HEK293T (cell line): ENCODE results near the gene DPPA3.
"Not testable (repeated sequence)": the region's sequence is repeated elsewhere in the genome, so short reads cannot be mapped to it uniquely, and the experiment has no call there.

Experiments used
- CTCF ChIA-PET: fragments of 350-600 bp; formaldehyde crosslinking; extraction: SDS; loops from one replicate; lab custom pipeline; 2021; ENCODE audit warnings: antibody characterized with exemption, inconsistent platforms; lab: Yijun Ruan, JAX
- POLR2A ChIA-PET: fragments of 350-600 bp; formaldehyde crosslinking; extraction: SDS; loops from one replicate; lab custom pipeline; 2020; ENCODE audit warnings: antibody characterized with exemption, inconsistent platforms; lab: Yijun Ruan, JAX
- DNase-seq: peaks from one replicate; pipeline ENCODE4 v3.0.0; 2012; ENCODE audit warnings: mixed read lengths; ENCODE audit errors: extremely low spot score
- ARNT ChIP-seq: fragments of 450-650 bp; IDR thresholded peaks from 2 replicates; pipeline ENCODE4 v1.6.1; 2017; ENCODE audit warnings: mild to moderate bottlenecking
- BHLHE40 ChIP-seq: fragments of 450-650 bp; IDR thresholded peaks from 2 replicates; pipeline ENCODE4 v1.6.1; 2016; ENCODE audit warnings: mild to moderate bottlenecking, moderate library complexity, borderline replicate concordance
- ELF4 ChIP-seq: fragments of 450-650 bp; IDR thresholded peaks from 2 replicates; pipeline ENCODE4 v1.6.1; 2017; ENCODE audit warnings: antibody characterized with exemption
- FOXA1 ChIP-seq: fragments of 450-650 bp; IDR thresholded peaks from 2 replicates; pipeline ENCODE4 v1.6.1; 2016; ENCODE audit warnings: mild to moderate bottlenecking
- FOXK2 ChIP-seq: fragments of 450-650 bp; IDR thresholded peaks from 2 replicates; pipeline ENCODE4 v1.6.1; 2016; ENCODE audit warnings: mild to moderate bottlenecking
- FOXM1 ChIP-seq: fragments of 450-650 bp; IDR thresholded peaks from 2 replicates; pipeline ENCODE4 v1.6.1; 2017; ENCODE audit warnings: mild to moderate bottlenecking, borderline replicate concordance
- L3MBTL2 ChIP-seq: fragments of 450-650 bp; conservative IDR thresholded peaks from 2 replicates; pipeline ENCODE4 v1.6.1; 2016; ENCODE audit warnings: mild to moderate bottlenecking
- LEF1 ChIP-seq: fragments of 450-650 bp; IDR thresholded peaks from 2 replicates; pipeline ENCODE4 v1.6.1; 2017; ENCODE audit warnings: mild to moderate bottlenecking, borderline replicate concordance
- NFRKB ChIP-seq: fragments of 450-650 bp; IDR thresholded peaks from 2 replicates; pipeline ENCODE4 v1.6.1; 2016; ENCODE audit warnings: mild to moderate bottlenecking, moderate library complexity
- SP1 ChIP-seq: fragments of 450-650 bp; IDR thresholded peaks from 2 replicates; pipeline ENCODE4 v1.6.1; 2017
- SUZ12 ChIP-seq: fragments of 450-650 bp; IDR thresholded peaks from 2 replicates; pipeline ENCODE4 v1.6.1; 2016; ENCODE audit warnings: mild to moderate bottlenecking
- TARDBP ChIP-seq: fragments of 450-650 bp; IDR thresholded peaks from 2 replicates; pipeline ENCODE4 v1.6.1; 2016
- ZNF384 ChIP-seq: fragments of 450-650 bp; IDR thresholded peaks from 2 replicates; pipeline ENCODE4 v1.6.1; 2016
- TF ChIP-seq, protein P1 (sequence below): fragments of 450-650 bp; IDR thresholded peaks from 2 replicates; pipeline ENCODE4 v1.6.1; 2016

Gene DPPA3

DNA sequence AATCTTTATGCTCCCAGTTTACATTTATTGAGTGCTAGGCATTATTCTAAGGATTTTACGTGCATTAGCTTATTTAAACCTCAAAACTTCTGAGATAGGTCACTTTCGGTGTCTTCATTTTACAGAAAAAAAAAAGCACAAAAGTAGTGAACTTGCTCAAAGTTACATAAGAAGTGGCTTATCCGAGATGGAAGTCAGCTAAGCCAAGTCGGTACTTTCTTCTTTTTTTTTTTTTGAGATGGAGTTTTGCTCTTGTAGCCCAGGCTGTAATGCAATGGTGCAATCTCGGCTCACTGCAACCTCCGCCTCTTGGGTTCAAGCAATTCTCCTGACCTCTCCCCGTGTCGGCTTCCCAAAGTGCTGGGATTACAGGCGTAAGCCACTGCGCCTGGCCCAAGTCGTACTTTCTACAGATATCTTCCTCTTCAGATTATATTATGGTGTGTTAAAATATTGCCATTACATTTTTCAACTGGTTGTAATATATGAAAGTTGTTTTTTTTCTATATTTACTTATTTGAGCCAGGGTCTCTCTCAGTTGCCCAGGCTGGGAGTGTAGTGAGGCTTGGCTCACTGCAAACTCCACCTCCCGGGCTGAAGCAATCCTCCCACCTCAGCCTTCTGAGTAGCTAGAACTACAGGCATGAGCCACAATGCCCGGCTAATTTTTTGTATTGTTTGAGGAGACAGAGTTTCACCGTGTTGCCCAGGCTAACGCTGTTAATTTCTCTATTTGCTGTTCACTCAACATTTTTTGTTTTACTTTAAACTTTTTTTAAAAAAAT is 8.9 kb downstream of the DPPA3 start:
- TF ChIP-seq ELF4 (no peak), TARDBP (no peak), FOXM1 (no peak), SUZ12 (no peak), SP1 (no peak)
- CTCF ChIA-PET, result no interaction called here
- DNase-seq, result no peak
- POLR2A ChIA-PET, result no interaction called here

DNA sequence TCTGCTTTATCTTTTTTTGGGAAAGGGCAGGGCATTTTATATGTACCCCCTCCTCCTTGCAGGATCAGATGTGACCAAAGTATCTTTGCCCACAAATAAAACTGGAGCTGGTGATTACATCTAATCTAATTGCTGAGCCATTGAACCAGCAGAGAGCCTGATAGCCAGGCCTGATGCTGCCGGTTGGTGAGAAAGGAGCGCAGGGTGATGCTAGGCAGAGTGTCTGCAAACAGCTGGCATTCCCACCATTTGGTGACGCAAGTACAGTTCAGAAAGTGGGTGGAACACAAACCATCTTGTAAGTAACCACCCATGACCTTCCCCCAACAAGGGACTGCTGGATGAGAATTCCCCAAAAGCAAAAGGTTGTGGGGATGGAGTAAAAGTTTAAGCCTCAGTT is 12.7 kb downstream of the DPPA3 start:
- CTCF ChIA-PET, result no interaction called here

DNA sequence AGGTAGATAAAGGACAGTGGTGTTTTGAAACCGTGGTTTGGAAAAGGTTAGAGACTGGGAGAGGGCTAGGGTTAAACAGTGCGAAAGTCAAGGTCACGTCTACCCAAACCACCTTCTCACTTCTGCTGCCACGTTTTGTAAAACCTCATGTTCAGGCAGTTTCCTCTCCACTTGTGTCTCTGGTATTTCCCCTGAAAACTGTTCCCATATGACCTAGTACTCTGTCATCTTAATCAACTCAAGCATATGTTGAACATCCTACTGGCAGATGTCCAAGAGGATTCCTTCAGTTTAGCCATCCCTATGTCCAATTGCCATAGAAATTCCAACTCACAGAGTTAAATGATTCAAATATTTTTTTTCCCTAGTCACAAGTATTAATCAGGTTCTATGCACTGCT is 18.5 kb downstream of the DPPA3 start:
- ChIA-PET POLR2A (no interaction called here), CTCF (no interaction called here)
- no peak for DNase-seq
- TF ChIP-seq, protein P1, sequence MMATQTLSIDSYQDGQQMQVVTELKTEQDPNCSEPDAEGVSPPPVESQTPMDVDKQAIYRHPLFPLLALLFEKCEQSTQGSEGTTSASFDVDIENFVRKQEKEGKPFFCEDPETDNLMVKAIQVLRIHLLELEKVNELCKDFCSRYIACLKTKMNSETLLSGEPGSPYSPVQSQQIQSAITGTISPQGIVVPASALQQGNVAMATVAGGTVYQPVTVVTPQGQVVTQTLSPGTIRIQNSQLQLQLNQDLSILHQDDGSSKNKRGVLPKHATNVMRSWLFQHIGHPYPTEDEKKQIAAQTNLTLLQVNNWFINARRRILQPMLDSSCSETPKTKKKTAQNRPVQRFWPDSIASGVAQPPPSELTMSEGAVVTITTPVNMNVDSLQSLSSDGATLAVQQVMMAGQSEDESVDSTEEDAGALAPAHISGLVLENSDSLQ, result no peak
- TF ChIP-seq NFRKB (no peak), ARNT (no peak), BHLHE40 (no peak), ZNF384 (no peak), SUZ12 (no peak)

More for the DNA sequence above, 12.7 kb downstream of the DPPA3 start:
- DNase-seq, result no peak
- POLR2A ChIA-PET, result no interaction called here
- no peak for TF ChIP-seq FOXK2
- TF ChIP-seq ZNF384, result no peak
- TF ChIP-seq, protein P1, result no peak

DNA sequence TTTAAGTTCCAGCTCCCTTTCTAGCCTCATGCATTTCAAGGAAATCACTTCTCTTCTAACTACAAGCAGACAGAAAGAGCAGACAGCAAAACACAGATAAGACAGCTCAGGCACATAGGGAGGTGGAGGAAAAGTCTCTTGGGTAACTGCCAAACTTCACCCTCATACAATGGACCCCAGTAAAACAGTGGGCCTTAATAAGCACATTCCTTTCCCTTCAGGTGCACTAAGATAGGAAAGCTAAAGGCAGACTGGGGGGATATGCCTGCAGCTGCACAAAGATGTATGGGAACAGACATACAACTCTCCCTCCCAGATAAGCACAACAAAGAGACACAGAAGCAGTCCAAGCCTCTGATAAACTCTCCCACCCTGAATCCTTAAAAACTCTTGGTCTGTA is 19.8 kb downstream of the DPPA3 start:
- DNase-seq, POLR2A ChIA-PET: not testable (repeated sequence)
- CTCF ChIA-PET, result interaction anchor here (0.7 to 1.6 kb wide), 3 partner anchors 15 to 88 kb away, joined by 3 read pairs; no protein-coding TSS in a partner anchor

DNA sequence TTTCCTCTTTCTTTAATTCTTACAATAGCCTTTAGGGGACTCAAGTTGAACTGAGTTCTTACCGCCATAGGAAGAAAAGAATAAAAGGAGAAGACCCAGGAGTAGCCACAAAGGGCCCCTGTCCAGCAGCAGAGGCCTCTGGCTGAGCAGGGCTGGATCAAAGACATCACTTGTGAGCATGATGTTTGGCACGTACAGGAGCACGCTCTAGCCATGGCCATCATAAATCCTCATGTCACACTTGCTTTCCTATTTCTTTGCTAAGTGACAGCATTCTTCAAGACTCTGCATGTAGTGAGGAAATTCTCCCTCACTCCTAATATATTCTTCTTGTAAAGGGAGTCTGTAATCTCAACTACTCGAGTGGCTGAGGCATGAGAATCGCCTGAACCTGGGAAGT is 20.3 kb downstream of the DPPA3 start:
- ChIA-PET CTCF (interaction anchor here (0.6 to 1.6 kb wide), 4 partner anchors 15 to 89 kb away, joined by 3 read pairs; no protein-coding TSS in a partner anchor), POLR2A (no interaction called here)
- TF ChIP-seq LEF1 (no peak), ZNF384 (no peak), SUZ12 (no peak), FOXK2 (no peak), NFRKB (no peak), FOXA1 (no peak), SP1 (no peak)
- TF ChIP-seq, protein P1, result no peak; the same call in 1 of the 2 replicates
- DNase-seq, result no peak

DNA sequence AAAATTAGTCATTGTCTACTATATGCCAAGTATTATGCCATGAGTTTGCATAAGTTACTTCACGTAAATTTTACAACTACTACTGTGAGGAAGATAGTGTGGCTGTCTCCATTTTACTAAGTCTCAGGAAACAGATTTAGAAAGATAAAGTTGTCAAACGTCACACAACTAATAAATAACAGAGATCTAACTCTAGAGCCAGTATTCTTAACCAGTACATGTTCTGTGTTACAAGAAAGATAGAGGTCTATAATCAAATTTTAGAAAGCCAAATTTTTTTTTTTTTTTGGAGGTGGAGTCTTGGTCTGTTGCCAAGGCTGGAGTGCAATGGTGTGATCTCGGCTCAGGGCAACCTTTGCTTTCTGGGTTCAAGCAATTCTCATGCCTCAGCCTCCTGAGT is 21.8 kb downstream of the DPPA3 start:
- no peak for DNase-seq
- TF ChIP-seq FOXA1 (no peak), FOXM1 (no peak), ELF4 (no peak), LEF1 (no peak), SUZ12 (no peak), NFRKB (no peak), ZNF384 (no peak), ARNT (no peak), L3MBTL2 (no peak), SP1 (no peak)
- TF ChIP-seq, protein P1, result no peak
- CTCF ChIA-PET, result no interaction called here
- POLR2A ChIA-PET, result no interaction called here

DNA sequence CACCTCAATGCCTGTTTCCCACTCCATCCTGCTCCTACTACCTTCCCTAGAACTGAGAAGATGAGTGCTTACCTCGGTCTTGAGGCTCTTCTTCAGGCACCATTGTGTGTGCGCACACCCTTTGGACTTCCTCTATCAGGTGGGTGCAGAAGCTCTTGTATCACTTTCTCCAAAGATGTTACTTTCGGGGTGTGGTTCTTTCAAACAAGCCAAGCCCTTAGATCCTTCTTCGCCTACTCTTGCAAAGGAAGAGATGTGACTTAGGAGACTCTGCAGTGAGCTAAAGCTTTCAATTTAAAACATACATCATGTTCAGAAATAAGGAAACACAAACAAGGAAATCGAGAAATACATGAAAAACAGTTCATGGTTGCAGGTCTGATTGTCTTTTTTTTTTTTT is 36.0 kb downstream of the DPPA3 start, which contains the start of gene CLEC4C:
Gene CLEC4C, minus strand, starts transcription at position 130 of the 400 bp plus-strand sequence. Its CDS starts 27 bp downstream, at position 103.
- no peak for TF ChIP-seq L3MBTL2
- TF ChIP-seq FOXK2, result no peak
- POLR2A ChIA-PET, result no interaction called here
- CTCF ChIA-PET, result no interaction called here
- DNase-seq, result no peak
